ENCODE measurements around the gene SLC9A9. TPM values are rescaled to one million over a fixed set of nuclear protein-coding genes. Genes with fewer than 3 reads are reported as not detected.
"Not testable (repeated sequence)": the region's sequence is repeated elsewhere in the genome, so short reads cannot be mapped to it uniquely, and the experiment has no call there.

Gene SLC9A9
- total RNA-seq, 6 experiments from 2014 or later, result 0.10 to 0.55 (median 0.33) TPM; not detected in 2

DNA sequence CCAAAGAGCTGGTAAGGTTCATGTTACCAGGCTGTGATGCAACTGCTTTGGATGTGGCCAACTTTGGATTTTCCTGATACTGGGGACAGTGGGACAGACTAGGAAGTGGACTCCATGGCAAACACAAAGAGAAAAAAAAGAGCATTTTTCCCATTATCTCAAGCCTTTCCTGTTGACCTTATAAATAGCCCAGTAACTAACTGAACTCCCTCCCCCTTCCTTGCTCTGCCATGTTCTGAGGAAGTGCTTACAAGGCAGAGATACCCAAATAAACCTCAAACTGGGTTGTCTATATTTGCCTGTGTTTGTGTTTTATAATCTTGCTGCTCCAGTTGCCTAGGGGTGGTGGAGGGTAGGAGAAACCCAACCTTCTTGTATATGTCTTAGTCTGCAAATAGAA is 27.3 kb upstream of the SLC9A9 start:
- TF ChIP-seq, protein P1, sequence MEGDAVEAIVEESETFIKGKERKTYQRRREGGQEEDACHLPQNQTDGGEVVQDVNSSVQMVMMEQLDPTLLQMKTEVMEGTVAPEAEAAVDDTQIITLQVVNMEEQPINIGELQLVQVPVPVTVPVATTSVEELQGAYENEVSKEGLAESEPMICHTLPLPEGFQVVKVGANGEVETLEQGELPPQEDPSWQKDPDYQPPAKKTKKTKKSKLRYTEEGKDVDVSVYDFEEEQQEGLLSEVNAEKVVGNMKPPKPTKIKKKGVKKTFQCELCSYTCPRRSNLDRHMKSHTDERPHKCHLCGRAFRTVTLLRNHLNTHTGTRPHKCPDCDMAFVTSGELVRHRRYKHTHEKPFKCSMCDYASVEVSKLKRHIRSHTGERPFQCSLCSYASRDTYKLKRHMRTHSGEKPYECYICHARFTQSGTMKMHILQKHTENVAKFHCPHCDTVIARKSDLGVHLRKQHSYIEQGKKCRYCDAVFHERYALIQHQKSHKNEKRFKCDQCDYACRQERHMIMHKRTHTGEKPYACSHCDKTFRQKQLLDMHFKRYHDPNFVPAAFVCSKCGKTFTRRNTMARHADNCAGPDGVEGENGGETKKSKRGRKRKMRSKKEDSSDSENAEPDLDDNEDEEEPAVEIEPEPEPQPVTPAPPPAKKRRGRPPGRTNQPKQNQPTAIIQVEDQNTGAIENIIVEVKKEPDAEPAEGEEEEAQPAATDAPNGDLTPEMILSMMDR (IDR thresholded peaks at IDR 0.05), result no peak
- H3K4me3 Mint-ChIP-seq, result no peak overlapping the region
- no peaks in the 10 kb centered on the region for H3K36me3 Mint-ChIP-seq (ENCODE audit: low read depth)
- peaks cover 25% of the 10 kb centered on the region for H3K9me3 Mint-ChIP-seq
- no peaks in the 10 kb centered on the region for H3K4me1 Mint-ChIP-seq (ENCODE audit: low read depth)
- no peak overlapping the region for H3K27ac Mint-ChIP-seq
- no peaks in the 10 kb centered on the region for H3K27me3 Mint-ChIP-seq (ENCODE audit: insufficient read depth)
- no peak for DNase-seq

DNA sequence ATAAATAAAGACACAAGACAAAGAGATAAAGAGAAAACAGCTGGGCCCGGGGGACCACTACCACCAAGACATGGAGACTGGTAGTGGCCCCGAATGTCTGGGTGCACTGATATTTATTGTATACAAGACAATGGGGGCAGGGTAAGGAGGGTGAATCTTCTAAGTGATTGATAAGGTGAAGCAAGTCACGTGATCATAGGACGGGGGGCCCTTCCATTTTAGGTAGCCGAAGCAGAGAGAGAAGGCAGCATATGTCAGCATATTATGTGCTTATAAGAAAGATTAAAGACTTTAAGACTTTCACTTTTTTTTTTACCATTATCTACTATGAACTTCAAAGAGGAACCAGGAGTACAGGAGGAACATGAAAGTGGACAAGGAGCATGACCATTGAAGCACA is 25.3 kb upstream of the SLC9A9 start:
- not testable (repeated sequence) for H3K27me3 Mint-ChIP-seq (ENCODE audit: insufficient read depth); DNase-seq; H3K4me3 Mint-ChIP-seq; H3K4me1 Mint-ChIP-seq (ENCODE audit: low read depth); H3K27ac Mint-ChIP-seq; H3K36me3 Mint-ChIP-seq (ENCODE audit: low read depth)
- peaks cover 31% of the 10 kb centered on the region for H3K9me3 Mint-ChIP-seq

DNA sequence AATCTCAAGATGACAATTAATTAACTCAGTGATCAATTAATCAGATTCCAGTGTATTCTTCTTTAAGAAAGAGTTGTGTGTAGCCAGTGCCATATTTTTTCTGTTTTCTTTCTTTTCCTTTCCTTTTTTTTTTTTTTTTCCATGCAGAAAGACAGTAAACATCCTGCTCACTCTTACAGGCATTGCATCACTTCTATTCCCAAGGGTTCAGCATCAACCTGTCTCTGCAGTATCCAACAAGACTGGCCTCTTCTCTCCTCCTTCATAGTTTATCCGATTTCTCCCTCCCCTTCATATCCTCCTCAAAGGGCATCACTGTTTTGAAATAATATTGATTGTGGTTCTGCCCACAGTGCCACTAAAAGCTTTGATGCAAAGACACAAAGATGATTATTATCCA is 17.0 kb upstream of the SLC9A9 start:
- no peak overlapping the region for H3K27ac Mint-ChIP-seq
- DNase-seq, result no peak
- no peak overlapping the region for H3K4me3 Mint-ChIP-seq
- H3K9me3 Mint-ChIP-seq, result peaks cover 30% of the 10 kb centered on the region
- no peaks in the 10 kb centered on the region for H3K27me3 Mint-ChIP-seq (ENCODE audit: insufficient read depth)
- H3K36me3 Mint-ChIP-seq (ENCODE audit: low read depth), result no peaks in the 10 kb centered on the region
- TF ChIP-seq, protein P1 (IDR thresholded peaks at IDR 0.05), result no peak
- H3K4me1 Mint-ChIP-seq (ENCODE audit: low read depth), result no peaks in the 10 kb centered on the region

DNA sequence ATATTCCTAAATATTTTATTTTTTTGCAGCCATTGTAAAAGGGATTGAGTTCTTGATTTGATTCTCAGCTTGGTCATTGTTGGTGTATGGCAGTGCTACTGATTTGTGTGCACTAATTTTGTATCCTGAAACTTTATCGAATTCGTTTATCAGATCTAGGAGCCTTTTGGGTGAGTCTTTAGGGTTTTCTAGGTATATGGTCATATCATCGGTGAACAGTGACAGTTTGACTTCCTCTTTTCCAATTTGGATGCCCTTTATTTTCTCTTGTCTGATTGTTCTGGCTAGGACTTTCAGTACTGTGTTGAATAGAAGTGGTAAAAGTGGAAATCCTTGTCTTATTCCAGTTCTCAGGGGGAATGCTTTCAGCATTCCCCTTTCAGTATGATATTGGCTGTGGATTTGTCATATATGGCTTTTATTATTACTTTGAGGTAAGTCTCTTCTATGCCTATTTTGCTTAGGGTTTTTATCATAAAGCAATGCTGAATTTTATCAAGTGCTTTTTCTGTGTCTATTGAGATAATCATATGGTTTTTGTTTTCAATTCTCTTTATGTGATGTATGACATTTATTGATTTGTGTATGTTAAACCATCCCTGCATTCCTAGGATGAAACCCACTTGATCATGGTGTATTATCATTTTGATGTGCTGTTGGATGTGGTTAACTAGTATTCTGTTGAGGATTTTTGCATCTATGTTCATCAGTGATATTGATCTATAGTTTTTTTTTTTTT is 11.4 kb upstream of the SLC9A9 start:
- Mint-ChIP-seq H3K4me1 (ENCODE audit: low read depth) (no peaks in the 10 kb centered on the region), H3K27me3 (ENCODE audit: insufficient read depth) (no peaks in the 10 kb centered on the region), H3K36me3 (ENCODE audit: low read depth) (no peaks in the 10 kb centered on the region), H3K9me3 (peaks cover 43% of the 10 kb centered on the region), H3K27ac (no peak overlapping the region), H3K4me3 (no peak overlapping the region)
- TF ChIP-seq, protein P1 (IDR thresholded peaks at IDR 0.05), result no peak
- no peak for DNase-seq

DNA sequence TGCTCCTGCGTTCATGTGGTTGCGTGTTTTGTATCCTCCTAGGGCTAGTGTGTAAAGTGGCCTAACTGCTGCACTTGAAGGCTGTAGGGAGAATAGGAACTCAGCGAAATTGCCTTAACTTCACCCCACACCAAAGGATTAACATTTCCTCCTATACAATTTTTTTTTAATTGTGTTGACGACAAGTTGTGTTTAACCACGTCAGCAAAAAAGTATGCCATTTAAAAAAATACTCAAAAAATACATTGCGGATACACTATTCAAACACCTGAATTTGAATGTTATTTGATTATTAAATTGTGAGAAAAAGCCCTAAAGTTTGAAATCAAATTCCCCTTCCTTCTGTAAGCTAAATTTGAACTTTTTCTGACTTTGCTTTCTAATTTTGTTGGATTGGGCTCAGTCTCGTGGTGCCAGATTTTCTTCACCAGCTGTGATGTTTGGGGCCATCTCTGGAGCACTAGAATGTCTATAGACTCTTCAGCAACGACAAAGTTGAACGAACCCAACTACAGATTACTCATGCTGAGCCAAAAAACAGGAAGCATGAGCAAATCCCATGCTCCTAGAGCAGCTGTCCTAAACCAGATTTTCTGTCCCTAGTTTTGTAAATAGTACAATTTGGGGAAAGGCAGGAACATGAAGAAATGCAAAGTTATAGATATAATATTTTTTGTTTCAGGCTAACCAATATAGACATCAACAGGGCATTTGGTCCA is 8.1 kb upstream of the SLC9A9 start:
- Mint-ChIP-seq H3K27ac (no peak overlapping the region), H3K9me3 (peaks cover 38% of the 10 kb centered on the region), H3K36me3 (ENCODE audit: low read depth) (no peaks in the 10 kb centered on the region), H3K4me1 (ENCODE audit: low read depth) (no peaks in the 10 kb centered on the region), H3K27me3 (ENCODE audit: insufficient read depth) (no peaks in the 10 kb centered on the region; the same call in none of the 2 replicates), H3K4me3 (no peak overlapping the region)
- TF ChIP-seq, protein P1 (IDR thresholded peaks at IDR 0.05), result no peak
- no peak for DNase-seq

DNA sequence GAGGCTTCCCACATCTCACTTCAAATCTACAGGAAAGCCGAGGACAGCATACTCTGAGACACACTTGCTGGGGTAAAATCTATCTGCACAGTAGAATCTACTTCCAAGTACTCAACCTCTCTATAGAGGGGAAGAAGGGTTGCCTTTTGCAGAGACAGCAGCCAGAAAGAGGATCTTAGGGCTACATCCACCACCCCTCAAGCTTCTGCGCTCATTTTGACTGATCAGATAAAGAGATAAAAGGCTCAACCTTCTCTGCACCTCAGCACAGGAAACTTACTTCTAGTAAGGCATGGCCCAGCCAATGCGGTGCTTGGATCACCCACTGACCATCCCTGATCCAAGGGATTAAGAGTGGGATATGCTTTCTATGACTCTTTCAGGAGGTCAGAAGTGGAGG is 6.9 kb upstream of the SLC9A9 start:
- no peak overlapping the region for H3K4me3 Mint-ChIP-seq
- TF ChIP-seq, protein P1 (IDR thresholded peaks at IDR 0.05), result no peak
- DNase-seq, result no peak
- no peaks in the 10 kb centered on the region; the same call in none of the 2 replicates for H3K27me3 Mint-ChIP-seq (ENCODE audit: insufficient read depth)
- no peak overlapping the region for H3K27ac Mint-ChIP-seq
- peaks cover 27% of the 10 kb centered on the region for H3K9me3 Mint-ChIP-seq
- no peaks in the 10 kb centered on the region for H3K4me1 Mint-ChIP-seq (ENCODE audit: low read depth)
- no peaks in the 10 kb centered on the region for H3K36me3 Mint-ChIP-seq (ENCODE audit: low read depth)
